Osteoblast (primary cell): ENCODE data around the gene MRPL53. TPM values are rescaled to one million over a fixed set of nuclear protein-coding genes. Genes with fewer than 3 reads are reported as not detected.

Source experiments
- DNase-seq: peaks from one replicate; pipeline ENCODE4 v3.0.0; 2011; ENCODE audit warnings: low spot score, mixed read lengths; ENCODE audit not compliant: insufficient read length; ENCODE audit errors: missing footprints
- H2AFZ ChIP-seq: 2 replicates; pipeline ENCODE4 v1.6.0; 2011; ENCODE audit warnings: mild to moderate bottlenecking, low read length
- H3K27ac ChIP-seq: 2 replicates; pipeline ENCODE4 v1.5.1; 2011; ENCODE audit warnings: mild to moderate bottlenecking, low read depth, low read length, moderate library complexity
- H3K27me3 ChIP-seq: 2 replicates; pipeline ENCODE4 v1.6.0; 2012; ENCODE audit warnings: mild to moderate bottlenecking, control low read depth, inconsistent platforms, low read length, moderate library complexity; ENCODE audit not compliant: insufficient read depth
- H3K36me3 ChIP-seq: 2 replicates; pipeline ENCODE4 v1.5.1; 2011; ENCODE audit warnings: mild to moderate bottlenecking, low read length, control low read depth, moderate library complexity; ENCODE audit not compliant: insufficient read depth
- H3K4me1 ChIP-seq: 2 replicates; pipeline ENCODE4 v1.5.1; 2011; ENCODE audit warnings: mild to moderate bottlenecking, low read length, control low read depth, moderate library complexity; ENCODE audit not compliant: insufficient read depth
- H3K4me2 ChIP-seq: 2 replicates; pipeline ENCODE4 v1.6.0; 2011; ENCODE audit warnings: mild to moderate bottlenecking, low read length; ENCODE audit not compliant: insufficient read depth
- H3K4me3 ChIP-seq: fragments of 200-600 bp; sonication (generic); 3 replicates; pipeline ENCODE4 v1.5.1; 2012; ENCODE audit warnings: mild to moderate bottlenecking, low read length, inconsistent platforms; ENCODE audit not compliant: insufficient read depth
- H3K79me2 ChIP-seq: 2 replicates; pipeline ENCODE4 v1.6.0; 2012; ENCODE audit warnings: mild to moderate bottlenecking, low read length, control low read depth, inconsistent platforms; ENCODE audit not compliant: insufficient read depth
- H3K9me3 ChIP-seq: 2 replicates; pipeline ENCODE4 v1.5.1; 2011; ENCODE audit warnings: low read depth, low read length, control low read depth
- H4K20me1 ChIP-seq: 2 replicates; pipeline ENCODE4 v1.6.0; 2012; ENCODE audit warnings: mild to moderate bottlenecking, low read length, control low read depth; ENCODE audit not compliant: insufficient read depth
- CTCF ChIP-seq: IDR thresholded peaks from 2 replicates; pipeline ENCODE4 v1.5.1; 2011; ENCODE audit warnings: mild to moderate bottlenecking, low read depth, low read length, moderate library complexity; ENCODE audit errors: extremely low read depth
- total RNA-seq: library from RNA; depleted of rRNA; stranded (reverse); fragments of >200 nt; gene quantifications from 2 replicates; pipeline ENCODE4 v1.2.3, GENCODE V29; 2012

Gene MRPL53
- total RNA-seq, 1 donor = 23.5 TPM

- peak overlapping the region; percentile 94 for H3K4me2 ChIP-seq
- H3K27me3 ChIP-seq = peaks cover 22% of the 10 kb centered on the region
- DNase-seq = peak; percentile 90
- H2AFZ ChIP-seq = peak overlapping the region; percentile 98
- peak overlapping the region; percentile 99 for H3K4me3 ChIP-seq
- H3K36me3 ChIP-seq = peaks cover 14% of the 10 kb centered on the region
- peak overlapping the region; percentile 99 for H3K27ac ChIP-seq
- no peaks in the 10 kb centered on the region for H3K9me3 ChIP-seq
- peaks cover 38% of the 10 kb centered on the region for H3K79me2 ChIP-seq
- no peaks in the 10 kb centered on the region for H4K20me1 ChIP-seq
- peaks cover 54% of the 10 kb centered on the region for H3K4me1 ChIP-seq
- TF ChIP-seq CTCF = no peak
Measured at GRCh38 chr2:74507926-74508520, 35.5 kb upstream of the MRPL53 start.

- Histone ChIP-seq H3K36me3 (peaks cover 14% of the 10 kb centered on the region), H2AFZ (peak within 1 kb of the TSS; percentile 98), H3K27ac (peak within 1 kb of the TSS; percentile 99), H3K9me3 (no peaks in the 10 kb centered on the region), H3K27me3 (peaks cover 17% of the 10 kb centered on the region), H3K4me3 (peak within 1 kb of the TSS; percentile 99), H3K79me2 (peaks cover 41% of the 10 kb centered on the region), H3K4me1 (peaks cover 54% of the 10 kb centered on the region), H4K20me1 (no peaks in the 10 kb centered on the region), H3K4me2 (peak within 1 kb of the TSS; percentile 94)
- peak; percentile 35 for TF ChIP-seq CTCF
- DNase-seq = peak; percentile 99
Measured at GRCh38 chr2:74507145-74507925, 34.9 kb upstream of the MRPL53 start, which contains the start of gene PCGF1. PCGF1 (minus strand) TSS chr2:74507695; CDS start chr2:74507668, 27 bp downstream.

GRCh38 chr2:74505448-74506246, 33.2 kb upstream of the MRPL53 start:
- Histone ChIP-seq H2AFZ (no peak overlapping the region), H3K9me3 (no peaks in the 10 kb centered on the region), H3K27ac (no peak overlapping the region), H4K20me1 (no peaks in the 10 kb centered on the region), H3K27me3 (peaks cover 2% of the 10 kb centered on the region), H3K4me3 (peak overlapping the region; percentile 30), H3K36me3 (peaks cover 14% of the 10 kb centered on the region), H3K79me2 (peaks cover 41% of the 10 kb centered on the region), H3K4me2 (peak overlapping the region; percentile 91), H3K4me1 (peaks cover 48% of the 10 kb centered on the region)
- no peak for TF ChIP-seq CTCF
- peak; percentile 63 for DNase-seq
